ENCODE measurements around the gene ZSCAN16. TPM values are rescaled to one million over a fixed set of nuclear protein-coding genes. Genes with fewer than 3 reads are reported as not detected.

The ZSCAN16 gene
- total and polyA plus RNA-seq, 2 of the 13 experiments (the other 11 are each of a cell fraction or from before 2014, with no cell fraction given), result 5.7 to 12.7 TPM

DNA sequence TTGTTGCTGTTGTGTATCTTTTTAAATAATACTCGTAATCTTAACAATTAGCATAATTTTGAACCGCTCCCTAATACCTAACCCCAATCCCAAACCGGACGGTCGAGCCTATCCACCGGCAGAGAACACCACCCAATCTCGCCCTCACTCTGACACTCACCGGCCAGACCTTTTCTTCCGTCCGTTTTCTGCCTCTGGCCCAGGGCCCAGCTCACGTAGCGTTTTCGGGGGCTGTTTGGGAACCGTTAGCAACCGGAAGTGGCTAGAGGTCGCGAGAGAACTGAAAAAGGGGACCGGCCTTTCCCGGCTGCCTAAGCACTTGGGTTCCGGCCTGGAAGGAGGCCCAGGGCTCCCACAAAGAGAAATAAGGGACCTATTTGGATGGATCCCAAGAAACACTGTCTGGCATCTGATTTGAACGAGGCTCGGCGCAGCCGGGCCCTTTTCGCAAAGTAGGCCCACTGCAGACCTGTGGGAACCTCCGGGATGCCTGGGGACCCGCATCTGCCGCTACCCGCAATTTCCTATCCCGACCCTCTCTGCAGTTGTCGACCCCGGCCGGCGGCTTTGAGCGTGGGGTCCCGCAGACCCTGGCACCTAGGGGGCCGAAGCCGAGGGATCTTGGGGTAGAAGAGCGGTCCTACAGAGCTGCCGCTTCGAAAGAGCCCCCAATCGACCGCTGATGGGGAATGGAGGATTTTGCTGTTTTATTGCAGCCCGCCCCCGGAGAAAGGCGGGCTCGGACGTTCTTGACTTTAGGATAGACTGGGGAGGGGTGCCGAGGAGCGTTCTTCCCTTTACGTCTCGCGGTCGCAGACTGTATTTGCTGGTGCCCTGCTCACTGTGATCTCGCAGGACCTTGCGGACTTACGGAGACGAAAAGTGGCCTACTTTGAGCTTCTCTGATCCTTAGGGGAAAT lies 12.4 kb downstream of the ZSCAN16 start (continued):
- TF ChIP-seq HNRNPK (IDR thresholded peaks at IDR 0.05; ENCODE audit: low read depth, low read length, poor library complexity, severe bottlenecking) (no peak), ZSCAN29 (CRISPR knock-in tag; conservative IDR thresholded peaks at IDR 0.05) (peak; percentile 90; the same call in 1 of the 2 replicates), NFE2L2 (IDR thresholded peaks at IDR 0.05; ENCODE audit: low read length) (no peak), ZNF891 (CRISPR knock-in tag; IDR thresholded peaks at IDR 0.05) (no peak), PPARG (CRISPR knock-in tag; conservative IDR thresholded peaks at IDR 0.05) (peak; percentile 79), TEAD3 (CRISPR knock-in tag; optimal IDR thresholded peaks at IDR 0.05; ENCODE audit: borderline replicate concordance) (peak; percentile 68), ZNF7 (CRISPR knock-in tag; IDR thresholded peaks at IDR 0.05) (no peak), NKX3-1 (CRISPR knock-in tag; IDR thresholded peaks at IDR 0.05) (peak; percentile 82), RCOR2 (CRISPR knock-in tag; IDR thresholded peaks at IDR 0.05) (peak; percentile 74), AGO1 (IDR thresholded peaks at IDR 0.05; ENCODE audit: low read depth, low read length, poor library complexity, severe bottlenecking) (no peak), HES4 (CRISPR knock-in tag; IDR thresholded peaks at IDR 0.05; ENCODE audit: borderline replicate concordance) (peak; percentile 83), ZNF20 (CRISPR knock-in tag; IDR thresholded peaks at IDR 0.05) (peak; percentile 93), ZBTB1 (CRISPR knock-in tag; IDR thresholded peaks at IDR 0.05; ENCODE audit: borderline replicate concordance) (peak; percentile 86; the same call in 1 of the 2 replicates), SIX1 (CRISPR knock-in tag; IDR thresholded peaks at IDR 0.05; ENCODE audit: borderline replicate concordance) (peak; percentile 46; the same call in 1 of the 2 replicates), ZNF496 (CRISPR knock-in tag; IDR thresholded peaks at IDR 0.05; ENCODE audit: insufficient replicate concordance) (no peak), SATB2 (CRISPR knock-in tag; IDR thresholded peaks at IDR 0.05) (no peak; the same call in 1 of the 2 replicates), KAT7 (CRISPR knock-in tag; IDR thresholded peaks at IDR 0.05; ENCODE audit: borderline replicate concordance) (peak; percentile 99), DMAP1 (CRISPR knock-in tag; IDR thresholded peaks at IDR 0.05) (peak; percentile 97), ZNF329 (CRISPR knock-in tag; IDR thresholded peaks at IDR 0.05; ENCODE audit: low read depth) (peak; percentile 25; the same call in 1 of the 2 replicates), RELA (CRISPR knock-in tag; IDR thresholded peaks at IDR 0.05) (peak; percentile 54), SPEN (CRISPR knock-in tag; IDR thresholded peaks at IDR 0.05; ENCODE audit: low read depth) (peak; percentile 99), ZNF839 (CRISPR knock-in tag; IDR thresholded peaks at IDR 0.05; ENCODE audit: borderline replicate concordance) (peak; percentile 97), EP300 (IDR thresholded peaks at IDR 0.05; ENCODE audit: low read depth in 2 of 2, low read length in 2 of 2) (peak in 1 of 2 experiments; percentile 56; a peak in 3 of 4 replicates), EP300 (CRISPR knock-in tag; IDR thresholded peaks at IDR 0.05; ENCODE audit: borderline replicate concordance) (no peak)
- TF ChIP-seq, protein P1, sequence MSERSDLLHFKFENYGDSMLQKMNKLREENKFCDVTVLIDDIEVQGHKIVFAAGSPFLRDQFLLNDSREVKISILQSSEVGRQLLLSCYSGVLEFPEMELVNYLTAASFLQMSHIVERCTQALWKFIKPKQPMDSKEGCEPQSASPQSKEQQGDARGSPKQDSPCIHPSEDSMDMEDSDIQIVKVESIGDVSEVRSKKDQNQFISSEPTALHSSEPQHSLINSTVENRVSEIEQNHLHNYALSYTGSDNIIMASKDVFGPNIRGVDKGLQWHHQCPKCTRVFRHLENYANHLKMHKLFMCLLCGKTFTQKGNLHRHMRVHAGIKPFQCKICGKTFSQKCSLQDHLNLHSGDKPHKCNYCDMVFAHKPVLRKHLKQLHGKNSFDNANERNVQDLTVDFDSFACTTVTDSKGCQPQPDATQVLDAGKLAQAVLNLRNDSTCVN (CRISPR knock-in tag; IDR thresholded peaks at IDR 0.05; ENCODE audit: borderline replicate concordance), result peak; percentile 86; the same call in 1 of the 2 replicates
- TF ChIP-seq, protein P2, sequence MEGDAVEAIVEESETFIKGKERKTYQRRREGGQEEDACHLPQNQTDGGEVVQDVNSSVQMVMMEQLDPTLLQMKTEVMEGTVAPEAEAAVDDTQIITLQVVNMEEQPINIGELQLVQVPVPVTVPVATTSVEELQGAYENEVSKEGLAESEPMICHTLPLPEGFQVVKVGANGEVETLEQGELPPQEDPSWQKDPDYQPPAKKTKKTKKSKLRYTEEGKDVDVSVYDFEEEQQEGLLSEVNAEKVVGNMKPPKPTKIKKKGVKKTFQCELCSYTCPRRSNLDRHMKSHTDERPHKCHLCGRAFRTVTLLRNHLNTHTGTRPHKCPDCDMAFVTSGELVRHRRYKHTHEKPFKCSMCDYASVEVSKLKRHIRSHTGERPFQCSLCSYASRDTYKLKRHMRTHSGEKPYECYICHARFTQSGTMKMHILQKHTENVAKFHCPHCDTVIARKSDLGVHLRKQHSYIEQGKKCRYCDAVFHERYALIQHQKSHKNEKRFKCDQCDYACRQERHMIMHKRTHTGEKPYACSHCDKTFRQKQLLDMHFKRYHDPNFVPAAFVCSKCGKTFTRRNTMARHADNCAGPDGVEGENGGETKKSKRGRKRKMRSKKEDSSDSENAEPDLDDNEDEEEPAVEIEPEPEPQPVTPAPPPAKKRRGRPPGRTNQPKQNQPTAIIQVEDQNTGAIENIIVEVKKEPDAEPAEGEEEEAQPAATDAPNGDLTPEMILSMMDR (CRISPR knock-in tag; IDR thresholded peaks at IDR 0.05), result peak; percentile 37
